ENCODE measurements around the gene CCR5AS.
"Not testable (repeated sequence)": the region's sequence is repeated elsewhere in the genome, so short reads cannot be mapped to it uniquely, and the experiment has no call there.

The CCR5AS gene

DNA sequence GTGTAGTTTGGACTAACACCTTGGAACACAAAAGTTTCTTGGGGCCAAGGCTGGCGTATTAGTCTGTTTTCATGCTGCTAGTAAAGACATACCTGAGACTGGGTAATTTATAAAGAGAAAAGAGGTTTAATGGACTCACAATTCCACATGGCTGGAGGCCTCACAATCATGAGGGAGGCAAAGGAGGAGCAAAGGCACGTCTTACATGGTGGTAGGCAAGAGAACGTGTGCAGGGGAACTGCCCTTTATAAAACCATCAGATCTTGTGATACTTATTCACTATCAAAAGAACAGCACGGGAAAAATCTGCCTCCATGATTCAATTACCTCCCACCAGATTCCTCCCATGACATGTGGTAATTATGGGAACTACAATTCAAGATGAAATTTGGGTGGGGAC lies 62.4 kb downstream of the CCR5AS start:
- Histone ChIP-seq H3K4me1 (ENCODE audit: control insufficient read depth, insufficient read depth, low read length) (no peaks in the 10 kb centered on the region), H3K36me3 (ENCODE audit: control insufficient read depth, insufficient read depth, low read length) (no peaks in the 10 kb centered on the region), H3K27me3 (ENCODE audit: control insufficient read depth, insufficient read depth, low read length) (no peaks in the 10 kb centered on the region), H3K9me3 (replicated peaks; ENCODE audit: control insufficient read depth, low read depth, low read length) (no peaks in the 10 kb centered on the region), H3K4me3 (ENCODE audit: low read length) (no peak overlapping the region), H3K27ac (ENCODE audit: low read length) (no peak overlapping the region)
- WGBS (ENCODE audit: insufficient coverage) = 75% methylated on average over 1 of the region's 4 CpGs
- DNase-seq = no peak

DNA sequence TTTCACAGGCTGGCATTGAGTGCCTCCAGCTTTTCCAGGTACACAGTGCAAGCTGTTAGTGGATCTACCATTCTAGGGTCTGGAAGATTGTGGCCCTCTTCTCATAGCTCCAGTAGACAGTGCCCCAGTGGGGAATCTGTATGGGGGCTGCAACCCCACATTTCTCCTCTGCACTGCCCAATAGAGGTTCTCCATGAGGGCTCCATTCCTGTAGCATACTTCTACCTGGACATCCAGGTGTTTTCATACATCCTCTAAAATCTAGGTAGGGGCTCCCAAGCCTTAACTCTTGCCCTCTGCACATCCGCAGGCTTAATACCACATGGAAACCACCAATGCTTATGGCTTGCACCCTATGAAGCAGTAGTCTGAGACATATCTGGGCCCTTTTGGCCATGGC lies 68.0 kb downstream of the CCR5AS start:
- H3K4me1 ChIP-seq (ENCODE audit: control insufficient read depth, insufficient read depth, low read length) = no peaks in the 10 kb centered on the region
- H3K27ac ChIP-seq (ENCODE audit: low read length) = no peak overlapping the region
- no peaks in the 10 kb centered on the region for H3K36me3 ChIP-seq (ENCODE audit: control insufficient read depth, insufficient read depth, low read length)
- H3K9me3 ChIP-seq (replicated peaks; ENCODE audit: control insufficient read depth, low read depth, low read length) = no peaks in the 10 kb centered on the region
- WGBS (ENCODE audit: insufficient coverage) = no CpG with 5 or more reads among the region's 1 CpG
- DNase-seq = no peak
- H3K4me3 ChIP-seq (ENCODE audit: low read length) = no peak overlapping the region
- no peaks in the 10 kb centered on the region for H3K27me3 ChIP-seq (ENCODE audit: control insufficient read depth, insufficient read depth, low read length)

DNA sequence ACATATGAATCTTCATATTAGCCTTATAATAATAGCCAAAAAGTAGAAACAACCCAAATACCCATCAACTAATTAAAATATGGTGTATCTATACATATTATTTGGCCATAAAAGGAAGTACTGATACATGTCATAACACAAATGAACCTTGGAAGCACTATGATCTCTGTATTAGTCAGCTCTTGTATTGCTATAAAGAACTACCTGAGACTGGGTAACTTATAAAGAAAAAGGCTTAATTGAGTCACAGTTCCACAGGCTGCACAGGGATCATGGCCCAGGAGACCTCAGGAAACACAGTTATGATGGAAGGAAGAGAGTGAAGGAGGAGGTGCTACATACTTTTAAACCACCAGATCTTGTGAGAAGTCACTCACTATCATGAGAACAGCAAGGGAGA lies 69.0 kb downstream of the CCR5AS start:
- no peaks in the 10 kb centered on the region for H3K4me1 ChIP-seq (ENCODE audit: control insufficient read depth, insufficient read depth, low read length)
- no peak for DNase-seq
- H3K4me3 ChIP-seq (ENCODE audit: low read length) = no peak overlapping the region
- H3K9me3 ChIP-seq (replicated peaks; ENCODE audit: control insufficient read depth, low read depth, low read length) = no peaks in the 10 kb centered on the region
- no peaks in the 10 kb centered on the region for H3K27me3 ChIP-seq (ENCODE audit: control insufficient read depth, insufficient read depth, low read length)
- H3K27ac ChIP-seq (ENCODE audit: low read length) = no peak overlapping the region
- H3K36me3 ChIP-seq (ENCODE audit: control insufficient read depth, insufficient read depth, low read length) = no peaks in the 10 kb centered on the region

DNA sequence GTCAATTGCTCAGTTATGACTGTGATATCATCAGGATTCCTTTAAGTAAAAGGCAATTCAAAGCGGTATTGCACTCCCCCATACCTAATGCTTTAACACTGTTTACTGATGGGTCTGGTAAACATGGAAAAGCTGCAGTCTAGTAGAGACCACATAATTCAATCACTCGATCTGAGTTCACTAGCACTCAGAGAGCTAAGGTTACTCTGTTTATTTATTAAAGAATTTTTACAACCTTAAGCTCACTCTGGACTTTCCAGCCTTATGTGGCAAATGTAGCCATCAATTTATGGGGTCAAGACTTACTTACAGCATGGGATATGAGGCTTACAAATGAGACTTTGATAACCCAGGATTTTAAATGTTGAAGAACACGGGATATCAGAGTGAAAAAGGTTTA lies 71.3 kb downstream of the CCR5AS start:
- no peak for DNase-seq
- no peak overlapping the region for H3K27ac ChIP-seq (ENCODE audit: low read length)
- no peaks in the 10 kb centered on the region for H3K9me3 ChIP-seq (replicated peaks; ENCODE audit: control insufficient read depth, low read depth, low read length)
- H3K4me1 ChIP-seq (ENCODE audit: control insufficient read depth, insufficient read depth, low read length) = no peaks in the 10 kb centered on the region
- WGBS (ENCODE audit: insufficient coverage) = no CpG with 5 or more reads among the region's 3 CpGs
- H3K4me3 ChIP-seq (ENCODE audit: low read length) = no peak overlapping the region
- no peaks in the 10 kb centered on the region for H3K36me3 ChIP-seq (ENCODE audit: control insufficient read depth, insufficient read depth, low read length)
- no peaks in the 10 kb centered on the region for H3K27me3 ChIP-seq (ENCODE audit: control insufficient read depth, insufficient read depth, low read length)

DNA sequence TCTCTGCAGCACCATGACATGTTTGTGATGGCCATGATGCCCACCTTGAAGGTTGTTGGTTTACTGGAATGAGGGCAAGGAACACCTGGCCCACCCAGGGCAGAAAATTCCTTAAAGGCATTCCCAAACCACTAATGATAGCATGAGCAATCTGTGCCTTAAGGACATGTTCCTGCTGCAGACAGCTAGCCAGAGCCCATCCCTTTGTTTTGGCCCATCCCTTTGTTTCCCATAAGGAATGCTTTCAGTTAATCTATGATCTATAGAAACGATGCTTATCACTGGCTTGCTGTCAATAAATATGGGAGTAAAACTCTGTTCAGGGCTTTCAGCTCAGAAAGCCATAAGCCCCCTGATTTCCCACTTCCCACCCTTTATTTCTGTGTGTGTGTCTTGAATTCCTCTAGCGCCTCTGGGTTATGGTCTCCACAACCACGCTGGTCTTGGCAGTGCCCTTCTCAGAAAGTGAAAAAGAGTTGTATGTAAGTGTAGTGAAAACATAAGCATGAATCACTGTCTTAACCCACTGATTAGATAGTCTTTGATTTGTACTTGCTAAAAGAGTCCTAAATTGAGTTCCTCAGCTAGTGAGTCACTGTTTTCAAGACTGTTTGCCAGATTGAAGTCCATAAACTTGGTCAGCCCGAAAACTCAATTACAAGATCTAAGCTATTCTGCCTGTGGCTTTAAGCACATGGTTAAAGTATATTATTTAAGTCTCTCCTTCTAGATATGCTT lies 72.0 kb downstream of the CCR5AS start:
- DNase-seq = no peak
- Histone ChIP-seq H3K4me1 (ENCODE audit: control insufficient read depth, insufficient read depth, low read length) (no peaks in the 10 kb centered on the region), H3K27me3 (ENCODE audit: control insufficient read depth, insufficient read depth, low read length) (no peaks in the 10 kb centered on the region), H3K4me3 (ENCODE audit: low read length) (no peak overlapping the region), H3K9me3 (replicated peaks; ENCODE audit: control insufficient read depth, low read depth, low read length) (no peaks in the 10 kb centered on the region), H3K27ac (ENCODE audit: low read length) (no peak overlapping the region), H3K36me3 (ENCODE audit: control insufficient read depth, insufficient read depth, low read length) (no peaks in the 10 kb centered on the region)
- no CpG with 5 or more reads among the region's 4 CpGs for WGBS (ENCODE audit: insufficient coverage)

DNA sequence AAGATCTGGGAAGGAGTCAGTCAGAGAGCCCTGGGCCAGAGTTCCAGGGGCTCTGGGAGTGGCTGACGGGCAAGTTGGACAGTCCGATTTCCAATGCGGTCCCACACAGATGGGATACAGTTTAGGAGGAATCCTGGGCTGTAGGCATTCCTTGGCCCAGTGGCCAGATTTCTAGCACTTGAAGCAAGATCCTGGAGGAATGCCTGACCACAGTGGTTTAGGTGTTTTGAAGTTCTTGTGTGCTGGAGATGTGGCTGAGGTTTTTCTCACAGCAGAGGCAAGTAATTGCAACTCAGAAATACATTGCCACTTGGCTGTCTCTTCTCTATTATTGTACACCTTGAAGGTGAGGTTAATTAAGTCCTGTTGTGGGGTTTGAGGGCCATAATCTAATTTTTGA lies 76.2 kb downstream of the CCR5AS start:
- not testable (repeated sequence) for H3K4me1 ChIP-seq (ENCODE audit: control insufficient read depth, insufficient read depth, low read length); H3K9me3 ChIP-seq (replicated peaks; ENCODE audit: control insufficient read depth, low read depth, low read length); H3K27ac ChIP-seq (ENCODE audit: low read length); H3K36me3 ChIP-seq (ENCODE audit: control insufficient read depth, insufficient read depth, low read length); H3K4me3 ChIP-seq (ENCODE audit: low read length); DNase-seq; H3K27me3 ChIP-seq (ENCODE audit: control insufficient read depth, insufficient read depth, low read length)
- 81% methylated on average over 3 of the region's 3 CpGs for WGBS (ENCODE audit: insufficient coverage)

DNA sequence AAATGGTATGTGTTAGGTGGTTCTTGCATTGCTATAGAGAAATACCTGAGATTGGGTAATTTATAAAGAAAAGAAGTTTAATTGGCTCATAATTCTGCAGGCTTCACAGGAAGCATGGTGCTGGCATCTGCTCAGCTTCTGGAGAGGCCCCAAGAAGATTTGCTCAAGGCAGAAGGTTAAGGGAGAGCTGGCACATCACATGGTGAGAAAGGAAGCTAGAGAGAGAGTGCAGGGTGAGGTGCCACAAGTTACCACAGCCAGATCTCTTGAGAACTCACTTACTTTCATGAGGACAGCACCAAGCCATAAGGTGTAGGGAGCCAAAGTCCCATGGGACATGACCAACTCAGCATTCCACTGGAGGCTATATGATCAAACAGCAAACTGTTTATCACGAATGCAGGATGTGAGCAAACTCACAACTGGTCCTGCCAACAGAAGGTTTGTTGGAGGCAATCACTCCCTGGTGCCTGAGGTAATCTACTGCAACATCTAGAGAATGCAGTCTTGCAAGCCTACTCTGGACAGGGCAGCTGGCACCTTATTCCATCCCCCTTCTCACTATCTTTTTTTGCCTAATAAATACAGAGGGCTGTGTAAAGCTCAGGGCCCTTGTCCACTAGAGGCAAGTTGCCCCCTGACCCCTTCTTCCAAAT lies 81.1 kb downstream of the CCR5AS start:
- no peaks in the 10 kb centered on the region for H3K9me3 ChIP-seq (replicated peaks; ENCODE audit: control insufficient read depth, low read depth, low read length)
- no peaks in the 10 kb centered on the region for H3K36me3 ChIP-seq (ENCODE audit: control insufficient read depth, insufficient read depth, low read length)
- peaks cover 3% of the 10 kb centered on the region for H3K27me3 ChIP-seq (ENCODE audit: control insufficient read depth, insufficient read depth, low read length)
- WGBS (ENCODE audit: insufficient coverage) = no CpG with 5 or more reads among the region's 1 CpG
- no peak for DNase-seq
- no peaks in the 10 kb centered on the region for H3K4me1 ChIP-seq (ENCODE audit: control insufficient read depth, insufficient read depth, low read length)
- H3K27ac ChIP-seq (ENCODE audit: low read length) = no peak overlapping the region
- no peak overlapping the region for H3K4me3 ChIP-seq (ENCODE audit: low read length)

DNA sequence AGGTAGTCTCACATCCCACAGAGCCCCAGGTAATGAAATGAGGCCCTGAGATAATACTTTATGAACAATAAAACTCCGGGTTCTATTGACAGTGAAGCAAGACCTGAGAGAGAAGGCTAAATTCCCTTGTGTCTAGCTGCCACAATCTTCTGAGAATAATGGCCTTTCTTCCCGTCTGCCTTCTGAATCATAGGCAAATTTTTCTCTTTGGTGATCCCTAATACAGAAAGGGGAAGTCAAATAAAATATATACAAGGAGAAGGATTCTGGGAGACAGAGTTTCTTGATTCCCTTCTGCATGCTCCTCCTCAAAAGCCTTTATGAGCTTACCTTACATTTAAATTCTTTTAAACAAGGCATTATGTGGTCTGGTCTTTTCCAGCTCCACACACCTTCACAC lies 82.8 kb downstream of the CCR5AS start:
- Histone ChIP-seq H3K27me3 (ENCODE audit: control insufficient read depth, insufficient read depth, low read length) (peaks cover 3% of the 10 kb centered on the region), H3K9me3 (replicated peaks; ENCODE audit: control insufficient read depth, low read depth, low read length) (no peaks in the 10 kb centered on the region), H3K4me3 (ENCODE audit: low read length) (no peak overlapping the region), H3K4me1 (ENCODE audit: control insufficient read depth, insufficient read depth, low read length) (no peaks in the 10 kb centered on the region), H3K27ac (ENCODE audit: low read length) (no peak overlapping the region), H3K36me3 (ENCODE audit: control insufficient read depth, insufficient read depth, low read length) (no peaks in the 10 kb centered on the region)
- no peak for DNase-seq
- WGBS (ENCODE audit: insufficient coverage) = no CpG with 5 or more reads among the region's 2 CpGs

DNA sequence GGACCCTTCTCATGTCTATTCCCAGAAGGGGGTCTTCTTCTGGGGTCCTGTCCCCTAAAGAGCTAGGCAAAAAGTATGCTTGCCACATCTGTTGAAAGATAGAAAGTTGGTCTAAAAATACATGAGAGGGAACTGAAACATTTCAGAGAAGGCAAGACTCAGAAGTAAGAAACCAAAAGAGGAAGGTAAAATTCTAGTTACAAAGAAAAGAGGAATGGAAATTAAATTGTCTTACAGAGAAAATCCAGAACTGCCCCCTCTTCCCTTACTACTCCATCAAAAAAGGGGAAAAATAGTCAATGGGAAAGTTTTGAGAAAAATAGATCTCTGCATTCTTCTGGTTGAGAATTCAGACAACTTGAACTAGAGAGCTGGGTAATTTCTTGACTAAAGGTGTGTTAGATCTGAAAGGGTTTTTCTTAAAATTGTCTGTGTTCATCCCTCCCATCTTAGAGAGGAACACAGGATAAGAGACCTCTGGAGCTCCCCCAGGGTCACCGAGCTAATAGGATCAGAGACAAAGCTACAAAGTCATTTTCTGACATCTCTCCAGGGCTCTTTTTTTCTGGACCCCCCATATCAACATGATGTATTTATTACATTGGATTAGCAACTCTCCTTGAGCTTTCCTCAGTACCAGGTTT lies 85.3 kb downstream of the CCR5AS start:
- Histone ChIP-seq H3K9me3 (replicated peaks; ENCODE audit: control insufficient read depth, low read depth, low read length) (no peaks in the 10 kb centered on the region), H3K4me1 (ENCODE audit: control insufficient read depth, insufficient read depth, low read length) (no peaks in the 10 kb centered on the region), H3K27me3 (ENCODE audit: control insufficient read depth, insufficient read depth, low read length) (peaks cover 3% of the 10 kb centered on the region), H3K36me3 (ENCODE audit: control insufficient read depth, insufficient read depth, low read length) (no peaks in the 10 kb centered on the region), H3K27ac (ENCODE audit: low read length) (no peak overlapping the region), H3K4me3 (ENCODE audit: low read length) (no peak overlapping the region)
- peak; percentile 46 for DNase-seq
- no CpG with 5 or more reads among the region's 1 CpG for WGBS (ENCODE audit: insufficient coverage)

DNA sequence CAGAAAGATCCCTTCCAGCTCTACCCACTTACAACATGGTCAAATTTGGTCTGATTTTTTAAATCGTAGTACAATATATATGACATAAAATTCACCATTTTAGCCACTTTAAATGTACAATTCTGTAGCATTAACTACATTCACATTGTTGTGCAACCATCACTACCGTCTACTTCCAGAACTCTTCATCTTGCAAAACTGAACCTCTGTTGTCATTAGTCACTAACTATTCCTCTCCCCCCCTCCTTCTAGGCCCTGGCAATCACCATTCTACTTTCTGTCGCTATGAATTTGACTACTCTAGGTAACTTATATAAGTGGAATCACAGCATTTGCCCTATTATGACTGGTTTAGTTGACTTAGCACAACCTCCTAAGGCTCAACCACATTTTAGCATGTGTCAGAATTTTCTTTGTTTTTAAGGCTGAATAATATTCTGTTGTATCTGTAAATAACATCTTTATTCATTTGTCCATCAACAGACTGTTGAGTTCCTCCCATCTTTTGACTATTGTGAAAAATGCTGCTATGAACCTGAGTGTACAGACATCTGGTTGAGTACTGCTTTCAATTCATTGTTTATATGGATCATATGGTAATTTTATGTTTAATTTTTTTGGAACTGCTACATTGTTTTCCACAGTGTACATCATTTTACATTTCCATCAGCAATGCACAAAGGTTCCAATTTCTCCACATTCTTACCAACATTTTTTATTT lies 88.5 kb downstream of the CCR5AS start:
- Histone ChIP-seq H3K4me3 (ENCODE audit: low read length) (no peak overlapping the region), H3K9me3 (replicated peaks; ENCODE audit: control insufficient read depth, low read depth, low read length) (no peaks in the 10 kb centered on the region), H3K4me1 (ENCODE audit: control insufficient read depth, insufficient read depth, low read length) (no peaks in the 10 kb centered on the region), H3K27ac (ENCODE audit: low read length) (no peak overlapping the region), H3K27me3 (ENCODE audit: control insufficient read depth, insufficient read depth, low read length) (peaks cover 3% of the 10 kb centered on the region), H3K36me3 (ENCODE audit: control insufficient read depth, insufficient read depth, low read length) (no peaks in the 10 kb centered on the region)
- WGBS (ENCODE audit: insufficient coverage) = 83% methylated on average over 1 of the region's 3 CpGs
- DNase-seq = no peak

All from muscle of leg (tissue), 3 donors.